ENCODE measurements around the gene THSD7A. TPM values are rescaled to one million over a fixed set of nuclear protein-coding genes. Genes with fewer than 3 reads are reported as not detected.

THSD7A gene
- total RNA-seq, 1 donor from 2014 or later, result not detected

DNA sequence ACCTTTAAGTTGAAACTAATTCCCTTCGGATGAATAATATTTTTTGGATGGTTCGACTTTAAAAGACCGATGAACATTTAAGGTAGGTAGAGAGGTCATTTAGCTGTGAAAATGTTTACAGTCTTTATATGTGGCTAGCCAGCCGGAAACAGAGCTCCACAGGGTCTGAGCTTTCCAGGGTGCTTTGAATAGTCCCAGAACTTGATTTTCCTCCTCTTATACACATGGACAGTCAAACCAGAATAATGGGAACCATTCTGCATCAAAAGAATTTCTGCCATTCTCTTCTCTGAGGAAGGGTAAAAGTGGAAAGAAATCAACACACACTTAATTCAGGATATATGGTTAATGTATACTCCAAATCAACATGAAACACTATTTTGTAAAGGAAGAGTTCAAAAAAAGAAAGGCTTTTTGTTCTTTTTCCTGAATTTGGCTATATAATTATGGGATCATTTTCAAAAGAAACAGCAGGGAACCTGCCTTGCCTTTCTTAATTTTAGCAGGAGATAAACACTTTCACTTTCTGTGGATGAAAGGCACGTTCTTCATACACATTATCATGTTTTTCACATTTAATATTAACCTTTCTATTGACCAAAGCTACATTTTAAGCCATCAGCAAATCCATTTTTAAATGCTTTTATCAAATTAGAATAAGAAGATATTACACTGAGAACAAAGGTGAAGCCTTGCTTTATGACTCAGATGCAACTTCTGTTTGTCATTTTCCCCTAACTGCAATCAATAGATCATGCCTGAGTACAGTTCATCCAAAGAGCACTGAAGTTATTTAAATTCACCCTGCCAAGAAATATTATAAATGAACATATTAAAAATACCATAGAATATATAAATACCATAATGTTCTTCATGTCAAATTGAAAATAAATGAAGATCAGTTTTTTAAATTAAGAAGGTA is 307.3 kb downstream of the THSD7A start:
- intact Hi-C loops (cut with micrococcal nuclease), result loop anchor here (10.0 kb wide), 1 partner anchor 60 kb away; no protein-coding TSS in a partner anchor

DNA sequence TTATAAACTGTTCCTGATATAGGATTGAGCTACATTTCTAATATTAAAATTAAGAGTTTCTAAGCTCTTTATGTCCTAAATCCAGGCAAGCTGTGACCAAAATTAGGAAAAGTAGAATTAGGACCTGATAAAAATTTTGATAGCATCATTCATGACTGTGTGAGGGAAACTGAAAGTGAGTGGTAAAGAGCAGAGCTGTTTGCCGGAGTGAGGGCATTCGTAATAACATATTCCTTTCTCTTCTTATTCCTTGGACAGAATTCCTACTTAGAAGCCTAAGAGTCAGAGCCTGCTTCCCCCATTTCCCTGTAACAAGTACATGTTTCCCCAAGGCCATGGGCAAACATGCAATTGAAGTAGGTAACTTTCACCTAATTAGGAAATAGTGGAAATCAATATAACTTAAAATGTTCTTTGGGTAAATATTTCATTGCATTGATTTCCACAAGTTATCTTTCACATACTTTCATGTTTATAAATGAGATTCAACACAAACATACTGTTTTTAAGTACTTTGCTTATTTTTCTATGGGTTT is 310.0 kb downstream of the THSD7A start:
- intact Hi-C loops (cut with micrococcal nuclease), result loop anchor here (10.0 kb wide), 1 partner anchor 63 kb away; no protein-coding TSS in a partner anchor

DNA sequence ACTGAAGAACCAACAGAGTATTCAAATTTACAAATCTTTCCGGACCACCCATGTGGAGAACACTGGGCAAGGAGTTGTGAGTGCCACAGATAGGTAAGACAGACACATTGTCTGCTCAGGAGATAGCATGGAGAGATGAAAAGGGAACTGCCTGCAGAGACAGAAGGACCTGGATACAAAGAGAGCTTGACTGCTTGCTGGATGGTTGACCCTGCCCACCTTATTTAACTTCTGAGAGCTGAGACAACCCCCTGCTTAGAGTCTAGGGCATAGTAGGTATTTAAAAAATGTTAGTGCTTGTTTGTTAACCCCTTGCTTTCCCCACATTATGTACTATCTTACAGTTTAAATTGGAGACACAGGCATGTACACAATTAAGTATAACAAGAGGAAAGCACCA is 314.1 kb downstream of the THSD7A start:
- intact Hi-C loops (cut with micrococcal nuclease), result no loop called here

DNA sequence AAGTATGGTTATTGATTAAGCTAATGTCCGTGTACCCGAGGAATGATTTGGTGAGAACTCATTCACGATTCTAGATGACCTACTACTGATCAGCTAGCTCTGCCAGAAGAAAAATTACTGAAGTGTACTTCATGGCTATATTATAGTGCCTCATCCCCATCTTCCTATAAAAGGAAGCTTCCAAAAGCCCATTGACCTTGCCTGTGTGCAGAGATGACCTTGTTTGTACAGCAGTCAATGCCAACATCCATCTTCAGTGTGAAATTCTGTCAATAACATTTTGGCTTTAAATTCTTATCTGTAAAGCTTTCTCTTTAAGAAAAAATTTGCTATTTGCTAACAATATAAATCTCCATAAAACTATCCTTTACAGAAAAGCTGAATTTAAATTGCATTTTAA is 315.7 kb downstream of the THSD7A start:
- intact Hi-C loops (cut with micrococcal nuclease), result no loop called here

DNA sequence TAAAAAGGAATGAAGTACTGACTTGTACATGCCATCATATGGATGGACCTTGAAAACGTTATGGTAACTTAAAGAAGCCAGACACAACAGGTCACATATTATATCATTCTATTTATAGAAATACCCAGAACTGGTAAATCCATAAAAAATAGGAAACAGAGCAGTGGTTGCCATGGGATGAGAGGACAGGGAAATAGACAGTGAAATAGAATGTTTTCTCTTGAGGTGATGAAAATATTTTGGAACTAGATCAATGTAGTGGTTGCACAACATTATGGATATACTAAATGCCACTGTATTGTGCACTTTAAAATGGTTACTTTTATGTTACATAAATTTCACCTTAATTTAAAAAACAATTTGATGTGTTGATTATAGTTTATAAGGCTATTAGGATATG is 318.5 kb downstream of the THSD7A start:
- intact Hi-C loops (cut with micrococcal nuclease), result no loop called here

DNA sequence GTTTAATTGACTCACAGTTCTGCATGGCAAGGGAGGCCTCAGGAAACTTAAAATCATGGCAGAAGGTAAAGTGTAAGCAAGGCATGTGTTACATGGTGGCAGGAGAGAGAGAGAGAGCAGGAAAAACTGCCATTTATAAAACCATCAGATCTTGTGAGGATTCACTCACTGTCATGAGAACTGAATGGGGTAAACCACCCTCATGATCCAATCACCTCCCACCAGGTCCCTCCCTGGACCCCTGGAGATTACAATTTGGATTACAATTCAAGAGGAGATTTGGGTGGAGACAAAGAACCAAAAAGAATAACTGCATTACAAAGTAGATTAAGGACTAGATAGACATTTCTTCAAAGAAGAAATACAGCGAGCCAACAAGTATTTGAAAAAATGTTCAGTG is 324.1 kb downstream of the THSD7A start:
- intact Hi-C loops (cut with micrococcal nuclease), result no loop called here

DNA sequence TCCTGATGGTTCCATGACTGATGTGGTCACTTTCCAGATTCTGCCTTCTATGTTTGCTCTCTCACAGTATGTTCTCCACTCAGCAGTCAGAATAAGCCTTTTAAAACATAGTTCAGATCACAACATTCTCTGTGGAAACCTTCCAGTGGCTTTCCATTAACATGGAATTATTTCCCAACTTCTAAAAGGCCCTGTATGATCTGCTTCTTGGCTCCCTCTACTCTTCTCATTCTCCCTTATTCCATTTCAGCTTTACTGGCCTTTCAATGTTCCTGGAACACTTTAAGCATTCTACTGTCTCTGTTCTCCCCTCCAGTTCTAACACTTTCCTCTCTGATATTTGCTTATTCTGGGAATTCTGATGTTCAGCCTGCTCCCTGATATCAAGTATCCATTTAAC is 325.6 kb downstream of the THSD7A start:
- intact Hi-C loops (cut with micrococcal nuclease), result no loop called here

DNA sequence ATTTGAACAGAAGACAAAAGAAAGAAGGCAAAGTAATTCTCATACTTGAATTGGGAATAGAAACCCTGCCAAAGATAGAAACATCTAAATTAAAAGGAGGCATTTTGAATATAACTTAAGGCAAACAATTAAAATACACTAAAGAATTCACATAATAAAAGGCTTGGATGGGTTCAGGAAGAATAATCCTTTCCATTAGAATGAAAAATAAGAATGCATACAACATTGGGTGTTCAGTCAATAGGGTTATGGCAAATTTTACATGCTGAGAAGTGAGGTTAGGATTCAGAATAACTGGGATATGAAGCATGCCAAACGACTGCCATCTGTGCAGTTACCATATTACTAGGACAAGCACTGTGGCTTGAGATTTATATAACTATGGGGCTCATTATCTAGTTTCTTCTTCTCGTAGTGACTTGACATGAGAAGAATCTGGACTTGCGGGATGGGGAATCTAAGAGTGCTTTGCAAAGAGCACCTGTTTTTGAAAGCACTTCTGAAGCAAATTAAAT is 326.5 kb downstream of the THSD7A start:
- intact Hi-C loops (cut with micrococcal nuclease), result no loop called here

DNA sequence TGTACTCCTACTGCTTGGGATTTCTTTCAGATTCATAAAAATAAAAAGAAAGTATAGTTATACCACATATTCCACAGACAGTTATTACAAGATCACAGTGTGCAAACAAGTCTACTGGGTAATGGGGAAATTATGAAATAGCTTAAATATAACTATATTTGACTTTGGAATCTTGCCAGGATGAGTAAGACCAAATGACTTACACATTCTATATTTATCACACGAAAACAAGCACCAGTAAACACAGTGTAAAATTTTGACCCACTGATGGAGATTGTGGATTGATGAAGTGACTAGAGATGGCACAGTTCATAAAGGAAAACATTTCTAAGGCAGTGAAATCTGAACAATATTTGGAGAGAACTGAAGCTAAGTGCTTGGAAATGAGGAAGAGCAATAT is 339.7 kb downstream of the THSD7A start:
- intact Hi-C loops (cut with micrococcal nuclease), result no loop called here

DNA sequence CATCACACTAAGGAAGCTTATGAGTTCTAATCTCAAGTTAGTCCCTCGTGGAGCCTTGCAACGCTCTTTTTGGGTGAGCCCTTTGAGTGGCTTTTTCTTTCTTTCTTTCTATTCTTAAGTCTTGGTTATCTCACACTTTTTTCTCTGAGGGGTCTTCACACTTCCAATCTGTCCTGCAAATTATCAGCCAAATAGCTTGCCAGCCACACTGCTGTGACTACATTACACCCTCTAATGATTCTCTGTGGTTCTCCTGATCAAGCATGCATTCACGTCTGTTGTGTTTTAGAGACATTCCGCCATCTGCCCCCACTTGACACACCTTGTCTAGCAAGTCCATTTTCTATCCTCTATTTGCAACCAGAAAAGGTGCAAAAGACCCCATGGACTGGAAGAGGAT is 340.2 kb downstream of the THSD7A start:
- intact Hi-C loops (cut with micrococcal nuclease), result no loop called here

DNA sequence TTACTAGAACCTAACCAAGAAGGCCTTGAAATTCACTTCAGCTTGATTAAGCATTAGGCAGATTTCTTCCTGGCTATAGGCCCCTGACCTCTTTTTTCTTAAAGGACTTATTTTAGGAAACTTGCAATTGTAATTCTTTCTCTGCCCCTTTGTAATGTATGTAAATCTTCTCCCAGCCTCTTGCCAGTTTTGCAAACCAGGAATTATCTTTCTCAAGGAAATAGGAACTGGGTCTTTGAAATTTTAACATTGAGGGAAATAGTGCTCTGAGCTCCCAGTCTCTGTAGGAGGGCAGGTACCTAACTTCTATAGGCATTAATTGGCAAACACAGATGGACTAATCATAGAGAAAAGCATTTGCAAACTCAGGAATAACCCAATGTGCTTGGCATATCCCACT is 342.7 kb downstream of the THSD7A start:
- intact Hi-C loops (cut with micrococcal nuclease), result no loop called here

DNA sequence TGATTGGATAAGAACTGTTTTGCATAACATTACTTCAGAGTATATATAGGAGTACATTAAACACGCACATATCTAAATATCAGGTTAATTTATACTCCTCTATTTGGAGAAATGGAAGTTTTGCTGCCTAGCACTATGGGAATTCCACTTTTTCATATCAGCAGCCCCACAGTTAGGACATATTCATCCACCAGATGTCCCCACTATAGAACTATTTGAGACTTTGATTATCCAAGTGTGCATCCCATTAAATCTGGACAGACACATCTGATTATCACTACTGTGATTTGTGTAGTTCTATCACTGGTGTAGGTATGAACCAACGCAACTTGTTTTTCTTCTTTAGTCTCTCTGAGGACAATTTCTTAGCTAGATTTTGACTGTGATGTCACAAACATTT is 345.7 kb downstream of the THSD7A start:
- intact Hi-C loops (cut with micrococcal nuclease), result no loop called here

DNA sequence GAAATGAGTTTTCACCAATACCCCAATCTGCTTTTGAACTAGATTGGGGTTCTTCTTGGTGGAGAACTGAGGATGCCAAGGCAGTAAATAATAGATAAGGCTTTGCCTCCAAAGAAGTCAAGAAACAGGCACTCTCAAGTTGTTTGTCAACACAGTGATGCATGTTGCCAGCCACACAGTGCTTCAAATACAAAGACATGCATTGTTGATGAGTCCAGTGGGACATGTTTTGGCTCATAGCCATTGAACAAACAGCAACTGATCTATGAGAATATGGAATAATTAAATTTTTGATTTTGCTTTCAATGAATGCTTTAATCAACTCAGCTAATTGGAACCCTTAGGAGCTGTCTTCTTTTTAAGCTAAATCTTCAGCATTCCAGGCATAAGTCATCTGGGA is 346.4 kb downstream of the THSD7A start:
- intact Hi-C loops (cut with micrococcal nuclease), result no loop called here

DNA sequence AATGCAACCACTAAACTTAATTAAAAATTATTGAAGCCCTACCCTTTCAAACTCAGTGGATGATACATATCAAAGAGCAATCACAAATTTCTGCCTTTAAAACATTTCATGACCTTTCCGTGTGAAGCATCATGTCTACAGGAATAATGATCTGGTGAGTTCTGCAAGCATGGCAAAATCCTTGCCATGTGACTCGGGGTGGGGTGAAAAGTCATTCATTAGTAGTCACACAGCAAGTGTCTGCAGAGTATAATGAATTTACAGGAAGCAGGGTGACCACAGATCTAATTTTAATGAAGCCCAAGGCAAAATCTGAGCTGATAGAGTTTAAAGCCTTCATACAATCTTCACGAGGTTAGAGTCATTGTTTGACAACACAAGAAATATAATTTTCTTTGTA is 351.9 kb downstream of the THSD7A start:
- intact Hi-C loops (cut with micrococcal nuclease), result no loop called here

DNA sequence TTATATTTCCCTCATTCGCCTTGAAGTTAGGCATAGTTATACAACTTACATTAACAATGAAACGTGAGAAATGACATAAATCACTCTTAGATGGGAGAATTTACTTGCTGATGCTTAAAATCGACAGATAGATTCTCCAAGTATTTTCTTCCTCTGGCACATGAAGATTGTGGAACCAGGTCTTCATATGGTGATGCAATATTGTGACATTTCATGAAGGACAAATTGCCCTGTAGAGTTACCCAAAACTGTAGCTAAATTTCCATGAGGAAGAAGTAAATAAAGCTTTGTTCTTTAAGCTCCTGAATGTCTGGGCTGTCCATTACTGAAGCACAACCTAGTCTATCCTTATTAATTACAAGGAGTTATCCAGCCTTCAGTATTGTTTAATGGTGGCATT is 353.1 kb downstream of the THSD7A start:
- intact Hi-C loops (cut with micrococcal nuclease), result no loop called here

DNA sequence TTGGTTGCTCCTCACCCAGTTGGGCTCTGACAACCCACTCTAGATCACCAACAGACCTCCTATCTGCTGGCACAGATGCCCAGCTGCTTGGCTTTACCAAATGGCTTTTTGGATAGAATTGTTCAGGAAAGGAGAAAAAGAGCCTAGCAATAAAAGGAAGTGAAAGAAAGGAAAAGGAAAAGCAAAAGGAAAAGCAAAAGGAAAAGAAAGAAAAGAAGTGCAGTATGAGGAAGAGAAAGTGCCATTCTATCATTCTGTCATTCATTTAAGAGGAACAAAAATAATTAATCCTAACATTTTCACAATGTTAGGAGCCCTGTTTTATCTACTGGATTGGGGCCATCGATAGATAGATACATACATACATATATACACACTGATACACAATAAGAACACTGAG is 353.6 kb downstream of the THSD7A start:
- intact Hi-C loops (cut with micrococcal nuclease), result no loop called here

DNA sequence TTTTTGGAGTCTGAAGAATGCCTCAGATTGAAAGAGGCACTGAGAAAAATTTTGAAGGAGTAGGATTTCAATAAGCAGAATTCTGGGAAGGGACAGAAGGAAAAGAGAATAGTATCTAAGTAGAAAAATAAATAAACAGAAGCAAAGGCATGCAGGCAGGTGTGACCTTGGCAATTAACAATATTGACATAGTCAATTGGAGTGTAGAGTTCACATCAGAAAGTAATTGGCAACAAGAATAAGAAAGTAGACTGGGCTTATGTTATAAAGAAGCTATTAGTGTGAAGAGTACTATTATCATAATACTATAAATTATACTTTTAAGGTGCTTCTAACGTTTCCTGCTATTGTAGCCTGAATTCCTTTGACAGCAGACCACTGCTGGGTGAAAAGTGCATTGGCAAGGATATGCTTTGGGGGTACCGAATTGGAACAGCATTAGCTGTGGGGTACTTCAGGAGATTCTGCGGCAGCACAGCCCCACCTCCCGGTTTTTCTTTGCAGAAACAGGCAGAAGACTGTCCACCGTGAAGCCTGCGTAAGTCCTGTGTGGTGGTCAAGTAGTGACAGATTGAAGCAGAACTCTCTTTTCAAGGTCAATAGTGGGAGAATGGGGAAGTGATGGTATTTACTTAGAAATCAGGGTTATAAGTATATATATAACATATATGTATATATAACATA is 357.0 kb downstream of the THSD7A start:
- intact Hi-C loops (cut with micrococcal nuclease), result no loop called here

DNA sequence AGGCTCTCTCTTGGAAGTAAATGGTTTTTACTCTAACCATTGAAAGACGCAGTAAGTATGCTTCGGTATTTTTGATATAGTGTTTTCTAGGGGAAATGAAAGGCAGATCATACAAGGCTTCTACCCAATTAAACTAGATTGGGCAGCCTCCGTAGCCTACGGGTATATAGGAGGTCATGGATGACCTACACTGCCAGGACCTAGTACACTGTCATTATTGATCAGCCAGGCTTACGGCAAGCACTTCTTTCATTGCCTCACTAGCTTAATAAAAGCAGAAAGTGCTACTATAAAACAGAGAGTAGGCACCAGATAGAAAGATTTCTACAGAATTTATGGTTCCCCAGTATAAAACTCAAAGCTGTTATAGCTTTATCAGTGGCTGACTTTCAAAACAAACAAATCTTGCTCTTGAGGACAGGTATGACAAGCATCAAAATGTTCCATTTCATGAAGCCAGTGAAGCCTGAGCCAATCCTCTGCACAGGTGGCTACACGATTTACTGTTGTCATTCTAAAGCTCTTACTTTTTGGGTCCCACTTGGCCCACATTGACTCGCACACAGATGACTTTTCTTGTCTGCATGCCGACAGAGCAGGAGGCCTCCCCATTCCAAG is 358.1 kb downstream of the THSD7A start:
- intact Hi-C loops (cut with micrococcal nuclease), result no loop called here

DNA sequence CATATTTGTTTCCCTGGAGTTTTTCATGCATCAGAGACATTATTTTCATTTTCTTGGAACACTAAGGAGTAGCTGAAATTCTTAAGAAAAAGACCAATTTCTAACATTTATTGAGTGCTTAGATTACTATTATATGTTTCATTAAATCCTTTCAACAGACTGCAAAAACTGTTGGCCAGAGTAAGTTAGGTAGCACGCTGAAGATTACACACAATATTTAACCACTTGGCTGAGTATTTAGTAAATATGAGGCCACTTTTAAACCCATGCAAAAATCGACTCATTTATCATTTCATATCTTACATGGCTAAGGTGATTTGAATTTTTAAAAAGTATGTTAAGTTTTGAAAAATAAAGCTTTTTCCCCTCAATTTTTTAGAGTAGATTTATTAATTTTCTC is 358.8 kb downstream of the THSD7A start:
- intact Hi-C loops (cut with micrococcal nuclease), result no loop called here

DNA sequence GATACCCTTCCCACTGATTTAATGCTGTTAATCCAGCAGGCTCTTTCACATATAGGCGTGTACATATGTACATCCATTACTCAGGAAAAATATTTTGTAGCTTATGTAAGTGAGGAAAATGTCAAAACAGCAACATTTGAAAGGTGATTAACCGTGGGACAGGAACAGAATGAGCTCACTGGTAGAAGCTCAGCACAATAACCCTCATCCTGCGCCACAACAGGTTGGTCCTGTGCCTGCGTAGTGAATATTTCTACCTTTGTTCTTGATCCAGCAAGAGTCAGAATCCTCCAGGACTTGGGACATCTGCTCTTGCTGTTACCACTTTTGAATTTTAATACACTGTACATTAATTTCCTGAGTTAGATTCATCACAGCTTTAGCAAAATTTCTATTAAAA is 359.4 kb downstream of the THSD7A start:
- intact Hi-C loops (cut with micrococcal nuclease), result no loop called here

DNA sequence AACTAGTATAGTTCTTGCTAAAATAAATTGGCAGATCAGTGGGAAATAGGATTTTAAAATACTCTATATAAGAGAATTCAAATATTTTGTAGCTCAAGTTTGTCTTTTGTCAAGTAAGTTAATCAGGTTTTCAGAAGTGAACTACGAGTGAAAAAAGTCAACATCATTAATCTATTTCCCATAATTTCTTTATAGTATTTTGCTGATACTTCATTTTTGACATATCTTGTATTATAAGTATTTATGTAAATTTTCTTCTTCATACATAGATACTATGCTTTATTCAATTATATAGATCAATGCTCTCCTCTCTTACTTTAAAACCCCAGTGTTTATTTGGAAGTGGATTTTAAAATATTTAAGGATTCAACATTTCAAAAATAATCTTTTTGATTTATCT is 360.7 kb downstream of the THSD7A start:
- intact Hi-C loops (cut with micrococcal nuclease), result no loop called here

Data from T-helper 2 cell treated with Interferon-gamma antibody and Interleukin-4, amounts not matched to agents 100 ng/mL and 5 ng/mL, for 36 hours (primary cell).